NCI-H460 (cell line): ENCODE results near the gene UBE2E2. TPM values are rescaled to one million over a fixed set of nuclear protein-coding genes. Genes with fewer than 3 reads are reported as not detected.

Experiments used
- DNase-seq: peaks from one replicate; pipeline ENCODE4 v3.0.0-alpha.2; 2016; ENCODE audit warnings: low read depth; ENCODE audit errors: extremely low read depth
- total RNA-seq: library from RNA; depleted of rRNA; stranded (reverse); fragments of >200 nt; shearing (Covaris generic); gene quantifications from 2 replicates; pipeline ENCODE4 v1.2.3, GENCODE V29; 2014

The UBE2E2 gene
- total RNA-seq, 1 experiment from 2014 or later: 35.5 TPM

DNA sequence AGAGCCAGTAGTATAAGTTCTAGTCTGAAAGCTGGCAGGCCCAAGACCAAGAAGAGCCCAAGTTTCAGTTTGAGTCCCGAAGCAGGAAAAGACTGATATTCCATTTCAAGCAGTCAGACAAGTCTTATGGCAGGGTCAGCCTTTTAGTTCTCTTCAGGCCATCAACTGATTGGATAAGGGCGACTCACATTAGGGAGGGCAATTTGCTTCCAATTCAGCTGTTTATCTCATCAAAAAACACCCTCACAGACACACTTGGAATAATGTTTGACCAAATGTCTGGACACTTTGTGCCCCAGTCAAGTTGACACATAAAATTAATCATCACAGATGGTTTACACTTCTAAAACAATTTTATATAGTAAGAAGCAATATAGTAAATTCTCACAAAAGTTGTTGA lies 69.7 kb downstream of the UBE2E2 start:
- no peak for DNase-seq

DNA sequence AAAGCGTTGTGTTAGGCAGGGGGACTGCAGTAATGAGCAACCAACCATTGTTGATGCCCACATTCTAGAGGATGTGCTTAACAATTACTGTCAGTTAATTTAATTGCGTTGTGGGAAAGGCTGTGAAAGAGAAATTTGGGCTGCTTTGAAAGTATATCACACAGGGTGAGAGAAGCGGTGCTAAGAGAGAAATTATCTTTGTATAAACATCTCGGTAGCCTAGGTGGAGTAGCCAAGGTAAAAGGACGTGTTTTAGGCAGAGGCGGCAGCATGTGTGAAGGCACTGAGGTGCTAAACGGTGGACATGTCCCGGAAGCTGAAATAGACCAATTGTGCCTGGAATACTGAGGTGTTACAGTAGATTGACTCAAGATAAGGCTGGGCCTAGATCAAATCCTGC lies 71.9 kb downstream of the UBE2E2 start:
- no peak for DNase-seq

DNA sequence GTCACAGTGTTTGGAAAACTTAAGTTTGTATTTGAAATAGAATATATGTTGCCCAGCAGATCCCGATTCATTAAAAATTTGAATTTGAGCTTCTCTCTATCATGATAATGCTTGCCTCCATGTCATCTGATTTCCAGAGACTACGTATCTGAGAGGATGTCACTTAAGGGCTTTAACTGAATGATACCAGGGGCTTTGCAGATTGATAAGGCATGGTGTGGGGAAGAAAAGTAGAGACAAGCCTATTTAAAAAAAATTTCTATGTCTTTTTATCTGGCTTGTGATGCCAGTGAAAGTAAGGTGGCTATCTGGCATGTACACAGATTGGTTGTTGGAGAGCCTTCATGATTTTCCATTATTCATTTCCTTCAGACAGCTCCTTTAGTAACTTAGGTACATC lies 72.7 kb downstream of the UBE2E2 start:
- DNase-seq: no peak

DNA sequence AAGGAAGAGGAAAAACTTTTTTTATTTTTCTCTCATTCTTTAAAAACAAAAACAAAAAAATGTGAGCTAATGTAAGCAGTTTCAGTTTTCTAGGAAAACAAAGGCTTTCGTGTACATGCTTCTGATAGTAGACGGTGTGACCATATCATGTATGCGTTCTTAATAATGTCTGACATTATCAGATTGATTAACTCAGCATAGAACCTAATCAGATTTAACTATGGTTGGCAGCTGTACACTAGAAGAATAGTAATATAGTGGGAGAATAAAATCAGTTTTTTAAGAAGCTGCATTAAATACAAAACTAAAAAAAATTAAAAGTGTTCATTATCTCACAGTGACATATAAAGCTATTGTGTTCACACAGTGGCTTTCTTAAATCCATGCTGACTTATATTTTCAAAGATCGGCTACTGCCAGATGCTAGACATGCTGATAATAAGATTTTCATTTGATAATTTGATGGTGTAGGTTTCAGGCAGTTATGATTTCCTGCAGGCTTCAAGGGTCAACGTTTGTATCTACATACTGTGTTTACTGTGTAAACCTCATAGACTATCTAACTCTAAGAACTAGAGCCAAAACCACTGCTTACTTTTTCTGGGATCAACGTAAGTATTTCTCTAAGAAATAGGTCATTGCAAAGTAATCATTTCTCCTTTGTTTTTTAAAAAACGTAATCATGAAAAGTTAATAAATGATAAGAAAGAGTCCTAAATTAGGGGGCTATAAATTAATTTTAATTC lies 74.0 kb downstream of the UBE2E2 start:
- DNase-seq: no peak

DNA sequence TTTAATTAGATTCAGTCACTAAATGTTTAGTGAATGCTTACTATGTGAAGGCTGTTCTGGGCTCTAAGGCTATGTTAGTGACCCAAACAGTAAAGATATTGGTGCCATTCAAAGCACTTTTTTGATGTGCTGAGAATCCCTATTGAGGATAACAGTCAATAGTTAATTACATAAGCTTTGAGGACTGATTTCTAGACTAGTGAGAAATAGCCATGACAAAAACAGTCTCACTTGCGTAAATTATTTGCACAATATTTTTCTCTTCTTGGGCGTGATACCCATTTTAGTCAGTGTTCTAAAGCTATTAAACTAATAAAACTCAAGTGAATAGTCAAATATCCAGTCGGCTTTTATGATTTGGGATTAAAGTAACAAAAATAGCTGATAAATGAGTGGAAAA lies 74.6 kb downstream of the UBE2E2 start:
- DNase-seq: no peak

DNA sequence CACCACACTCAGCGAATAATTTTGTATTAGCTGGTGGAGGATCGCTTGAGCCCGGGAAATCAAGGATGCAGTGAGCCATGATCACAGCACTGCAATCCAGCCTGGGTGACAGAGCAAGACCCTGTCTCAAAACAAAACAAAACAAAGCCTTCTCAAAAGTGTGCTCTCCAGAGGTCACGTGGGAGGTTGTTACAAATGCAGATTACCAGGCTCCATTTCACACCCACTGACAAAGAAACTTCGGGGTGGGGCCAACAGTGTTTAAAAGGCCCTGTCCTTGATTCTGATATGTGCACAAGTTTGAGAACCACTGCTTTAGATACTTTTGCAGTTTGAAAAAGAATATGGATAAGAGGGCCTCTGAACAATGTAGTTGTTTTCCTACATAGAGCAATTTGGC lies 80.5 kb downstream of the UBE2E2 start:
- DNase-seq: no peak

DNA sequence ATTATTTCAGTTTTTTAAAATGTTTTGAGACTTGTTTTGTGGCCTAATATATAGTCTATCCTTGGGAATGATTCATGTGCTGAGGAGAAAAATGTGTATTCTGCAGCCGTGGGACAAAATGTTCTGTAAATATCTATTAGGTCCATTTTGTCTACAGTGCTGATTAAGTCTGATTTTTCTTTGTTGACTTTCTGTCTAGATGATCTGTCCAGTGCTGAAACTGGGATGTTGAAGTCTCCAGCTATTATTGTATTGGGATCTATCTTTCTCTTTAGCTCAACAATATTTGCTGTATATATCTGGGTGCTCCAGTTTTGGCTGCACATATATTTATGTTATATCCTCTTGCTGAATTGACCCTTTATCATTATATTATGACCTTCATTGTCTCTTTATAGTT lies 85.2 kb downstream of the UBE2E2 start:
- no peak for DNase-seq

DNA sequence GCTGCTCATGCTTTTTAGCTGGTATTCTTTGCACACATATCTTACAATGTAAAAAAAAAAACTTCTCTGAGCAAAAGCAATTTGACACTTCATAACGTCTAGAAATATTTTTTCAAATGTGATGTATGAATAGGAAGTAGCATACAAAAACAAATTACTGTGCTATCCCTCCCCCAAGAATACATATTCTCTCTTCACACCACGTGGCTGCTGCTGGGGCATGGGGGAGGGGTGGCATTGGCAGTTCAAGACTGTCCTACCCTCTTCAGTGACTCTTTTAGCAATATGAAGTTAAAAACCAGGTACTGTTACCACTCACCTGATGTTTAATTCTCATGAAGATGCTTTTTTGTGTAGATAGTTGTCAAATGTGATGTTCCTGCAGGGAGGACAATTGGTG lies 85.6 kb downstream of the UBE2E2 start:
- DNase-seq: no peak

DNA sequence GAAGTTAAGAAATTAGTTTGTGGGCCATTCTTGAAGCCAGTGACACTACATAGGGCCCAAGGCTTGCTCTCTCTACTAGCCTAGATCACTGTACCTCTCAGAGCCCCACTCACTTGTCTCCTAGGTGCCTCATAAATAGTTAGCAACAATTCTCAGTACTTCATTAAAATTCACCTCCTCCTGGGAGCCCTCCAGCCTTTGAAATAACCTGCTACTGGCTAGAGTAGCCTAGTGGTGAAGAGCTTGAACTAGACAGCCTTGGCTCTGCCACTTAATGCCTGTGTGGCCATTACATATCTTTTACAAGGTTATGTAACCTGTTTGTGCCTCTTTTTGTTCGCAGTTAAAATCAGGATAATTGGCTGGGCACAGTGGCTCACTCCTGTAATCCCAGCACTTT lies 89.3 kb downstream of the UBE2E2 start:
- no peak for DNase-seq

DNA sequence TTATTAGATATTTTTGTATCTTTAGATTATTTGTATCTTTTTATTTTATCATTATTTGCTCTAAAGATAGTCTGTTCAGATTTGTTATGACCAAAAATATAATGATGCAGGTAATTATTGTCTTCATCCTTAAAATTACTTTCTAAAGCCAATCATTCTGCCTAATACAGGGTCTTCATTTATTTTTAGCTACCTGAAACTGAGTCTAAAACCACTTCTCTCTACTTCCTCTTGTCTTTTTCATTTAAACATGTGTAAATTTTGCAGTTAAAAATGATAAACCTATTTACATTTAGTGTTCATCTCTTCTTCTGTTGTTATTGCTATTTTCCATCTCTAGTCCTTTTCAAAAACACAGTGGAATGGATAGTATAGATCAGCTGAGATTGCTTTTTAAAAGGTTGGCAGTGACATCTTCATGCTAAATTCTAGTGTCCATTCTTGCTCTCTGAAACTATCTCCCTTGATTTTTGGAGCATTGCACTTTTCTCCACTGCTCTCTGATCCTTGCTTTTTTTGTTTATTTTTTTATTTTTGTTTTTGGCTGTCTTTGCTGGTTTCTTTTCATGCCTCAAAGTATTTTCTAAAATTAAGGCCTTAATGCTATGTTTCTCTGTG lies 91.8 kb downstream of the UBE2E2 start:
- no peak for DNase-seq

DNA sequence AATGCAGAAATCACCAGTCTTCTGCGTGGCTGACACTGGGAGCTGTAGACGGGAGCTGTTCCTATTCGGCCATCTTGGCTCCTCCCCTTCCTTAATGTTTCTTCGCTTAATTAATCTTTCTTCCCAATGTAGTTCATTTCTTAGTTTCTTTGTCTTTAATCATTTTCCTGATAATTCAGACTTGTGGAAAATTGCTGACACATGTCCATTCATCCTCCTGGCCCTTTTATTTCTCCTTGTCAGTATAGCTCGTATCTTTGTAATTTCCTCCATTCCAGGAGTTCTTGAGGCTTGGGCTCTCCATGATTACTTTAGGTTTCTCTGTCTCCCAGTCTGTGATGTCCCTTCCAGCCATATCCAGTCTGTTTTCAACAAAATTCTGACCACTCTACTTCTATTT lies 98.7 kb downstream of the UBE2E2 start:
- no peak for DNase-seq

DNA sequence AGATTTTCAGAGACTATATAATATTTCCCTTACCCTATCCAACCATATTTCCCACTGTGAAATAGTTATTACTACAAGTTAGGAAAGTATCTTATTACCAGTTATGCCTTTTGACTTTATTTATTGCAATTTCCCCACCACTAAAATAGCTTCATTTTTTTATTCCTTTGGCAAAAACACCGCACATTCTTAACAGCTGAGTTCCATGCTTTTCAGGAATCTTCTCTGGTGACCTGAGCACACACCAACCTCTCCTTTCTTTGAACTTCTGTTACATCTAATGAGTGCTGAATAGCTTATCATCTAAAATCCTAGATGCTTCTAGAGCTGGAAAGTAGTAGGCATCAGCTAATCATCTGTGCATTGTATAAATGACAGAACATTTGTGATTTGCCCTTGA lies 99.1 kb downstream of the UBE2E2 start:
- no peak for DNase-seq

DNA sequence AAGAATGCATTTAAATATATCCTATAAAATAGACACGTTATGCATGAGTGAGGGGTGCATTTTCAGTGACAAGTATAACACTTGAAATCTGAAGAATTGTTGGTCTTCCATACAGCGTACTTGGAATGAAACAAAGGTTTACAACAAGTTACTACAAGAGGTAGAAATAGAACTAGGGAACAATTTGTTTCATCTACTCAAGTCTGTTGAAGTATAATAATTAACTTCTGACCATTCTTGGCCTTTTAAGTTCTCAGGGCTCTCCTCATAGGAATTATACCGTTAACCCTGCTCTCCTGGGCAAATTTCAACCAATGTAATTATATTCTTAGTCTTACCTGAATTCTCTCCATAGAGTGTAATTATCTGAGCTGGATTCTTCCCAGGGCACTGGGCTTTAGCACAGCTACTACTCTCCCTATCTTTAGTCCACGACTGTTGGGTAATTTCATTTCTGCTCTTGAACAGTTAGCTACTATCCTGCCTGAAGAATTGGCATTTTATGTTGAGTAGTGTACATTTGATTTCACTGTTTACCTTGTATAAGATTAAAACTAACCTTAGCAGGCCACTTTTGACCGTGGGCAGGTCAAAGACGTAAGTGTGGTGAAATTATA lies 100.6 kb downstream of the UBE2E2 start:
- no peak for DNase-seq

DNA sequence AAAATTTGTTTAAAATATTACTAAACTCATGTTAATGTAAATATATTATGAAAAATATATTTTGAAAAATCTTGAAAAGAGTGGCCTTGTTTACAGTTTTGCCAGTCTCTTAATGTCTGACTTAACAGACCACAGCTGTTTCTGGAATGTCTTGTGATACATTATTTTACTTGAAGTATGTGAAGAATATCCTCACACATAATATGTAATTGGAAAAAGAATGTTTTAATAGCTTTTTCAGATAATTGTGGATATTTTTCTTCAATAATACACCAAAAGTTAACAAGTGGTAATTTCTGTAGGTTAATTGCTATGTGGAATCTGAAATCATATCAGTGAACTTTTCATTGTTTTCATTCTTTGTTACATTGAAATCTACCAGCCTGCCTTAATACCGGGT lies 101.3 kb downstream of the UBE2E2 start:
- no peak for DNase-seq

DNA sequence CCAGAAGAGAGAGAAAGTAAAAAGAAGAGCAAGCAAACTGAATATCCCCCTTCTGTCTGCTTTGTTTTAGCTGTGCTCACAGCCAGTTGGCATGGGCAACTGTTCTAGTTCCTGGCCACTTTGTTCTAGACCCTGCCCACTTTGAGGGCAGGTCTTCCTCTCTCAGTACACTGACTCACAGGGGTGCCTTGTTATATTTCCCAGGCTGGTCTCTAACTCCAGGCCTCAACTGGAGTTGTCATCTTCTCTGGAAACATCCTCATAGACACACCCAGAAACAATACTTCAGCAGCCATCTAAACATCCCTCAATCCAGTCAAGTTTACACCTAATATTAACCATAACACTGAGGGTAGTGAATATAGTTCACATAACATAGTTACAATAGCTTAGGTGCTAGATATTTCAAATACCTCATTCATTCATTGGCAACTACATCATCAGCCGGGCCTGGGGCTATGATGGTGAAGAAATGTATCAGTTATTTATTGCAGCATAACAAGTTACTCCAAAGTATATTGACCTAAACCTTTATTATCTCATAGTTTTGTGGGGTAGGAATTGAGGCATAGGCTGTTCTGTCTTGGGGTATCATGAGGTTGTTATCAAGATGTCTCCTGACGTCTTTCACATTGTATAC lies 106.0 kb downstream of the UBE2E2 start:
- DNase-seq: no peak

DNA sequence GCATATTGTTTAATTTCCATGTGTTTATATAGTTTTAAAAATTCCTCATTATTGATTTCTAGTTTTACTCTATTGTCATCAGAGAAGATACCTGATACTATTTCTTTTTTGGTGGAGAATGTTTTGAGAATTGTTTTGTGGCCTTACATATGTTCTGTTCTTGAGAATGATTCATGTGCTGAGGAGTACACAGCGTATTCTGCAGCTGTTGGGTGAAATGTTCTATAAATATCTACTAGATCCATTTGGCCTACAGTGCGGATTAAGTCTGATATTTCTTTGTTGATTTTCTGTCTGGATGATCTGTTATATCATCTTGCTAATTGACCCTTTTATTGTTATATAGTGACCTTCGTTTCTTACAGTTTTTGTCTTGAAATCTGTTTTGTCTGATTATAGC lies 109.7 kb downstream of the UBE2E2 start:
- no peak for DNase-seq

DNA sequence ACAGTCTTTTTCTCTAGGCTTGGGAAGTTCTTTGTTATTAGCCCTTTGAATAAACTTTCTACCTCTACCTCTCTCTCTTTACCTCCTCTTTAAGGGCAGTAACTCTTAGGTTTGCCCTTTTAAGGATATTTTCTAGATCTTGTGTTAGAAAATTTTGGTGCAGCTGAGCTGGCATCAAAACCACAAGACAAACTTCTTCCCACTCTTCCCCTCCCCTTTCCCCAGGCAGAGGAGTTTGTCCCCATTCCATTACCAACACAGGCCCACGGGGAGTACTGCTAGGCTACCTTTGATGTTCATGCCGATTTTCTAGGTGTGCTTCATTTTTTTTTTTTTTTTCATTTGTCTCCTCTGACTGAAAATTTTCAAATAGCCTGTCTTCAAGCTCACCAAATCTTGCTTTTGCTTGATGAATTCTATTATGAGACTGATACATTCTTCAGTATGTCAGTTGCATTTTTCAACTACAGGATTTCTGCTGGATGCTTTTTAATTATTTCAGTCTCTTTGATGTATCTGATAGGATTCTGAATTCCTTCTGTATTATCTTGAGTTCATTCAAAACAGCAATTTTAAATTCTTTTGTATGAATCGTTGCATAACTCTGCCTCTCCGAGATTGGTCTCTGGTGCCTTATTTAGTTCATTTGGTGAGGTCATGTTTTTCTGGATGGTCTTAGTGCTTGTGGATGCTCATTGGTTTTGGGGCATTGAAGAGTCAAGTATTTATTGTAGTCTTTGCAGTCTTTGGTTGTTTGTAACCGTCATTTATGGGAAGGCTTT lies 112.0 kb downstream of the UBE2E2 start:
- no peak for DNase-seq

DNA sequence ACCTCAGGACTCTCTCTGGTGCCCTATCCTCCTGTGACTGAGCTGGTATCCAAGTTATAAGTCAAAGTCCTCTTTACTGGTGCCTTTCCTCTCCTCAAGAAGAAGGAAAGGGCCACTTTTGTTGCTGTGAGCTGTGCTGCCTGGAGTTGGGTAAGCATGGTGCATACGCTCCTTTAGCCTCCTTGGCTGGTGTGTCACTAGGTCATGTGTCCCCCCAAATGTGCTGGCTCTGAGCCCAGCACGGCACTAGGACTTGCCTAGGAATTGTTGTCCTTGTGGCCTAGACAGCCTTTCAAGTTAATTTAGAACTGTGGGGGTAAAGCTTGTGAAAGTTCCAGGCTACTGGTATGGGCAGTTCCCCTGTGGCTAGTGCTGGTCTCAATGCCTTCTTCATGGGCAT lies 113.8 kb downstream of the UBE2E2 start:
- DNase-seq: no peak

DNA sequence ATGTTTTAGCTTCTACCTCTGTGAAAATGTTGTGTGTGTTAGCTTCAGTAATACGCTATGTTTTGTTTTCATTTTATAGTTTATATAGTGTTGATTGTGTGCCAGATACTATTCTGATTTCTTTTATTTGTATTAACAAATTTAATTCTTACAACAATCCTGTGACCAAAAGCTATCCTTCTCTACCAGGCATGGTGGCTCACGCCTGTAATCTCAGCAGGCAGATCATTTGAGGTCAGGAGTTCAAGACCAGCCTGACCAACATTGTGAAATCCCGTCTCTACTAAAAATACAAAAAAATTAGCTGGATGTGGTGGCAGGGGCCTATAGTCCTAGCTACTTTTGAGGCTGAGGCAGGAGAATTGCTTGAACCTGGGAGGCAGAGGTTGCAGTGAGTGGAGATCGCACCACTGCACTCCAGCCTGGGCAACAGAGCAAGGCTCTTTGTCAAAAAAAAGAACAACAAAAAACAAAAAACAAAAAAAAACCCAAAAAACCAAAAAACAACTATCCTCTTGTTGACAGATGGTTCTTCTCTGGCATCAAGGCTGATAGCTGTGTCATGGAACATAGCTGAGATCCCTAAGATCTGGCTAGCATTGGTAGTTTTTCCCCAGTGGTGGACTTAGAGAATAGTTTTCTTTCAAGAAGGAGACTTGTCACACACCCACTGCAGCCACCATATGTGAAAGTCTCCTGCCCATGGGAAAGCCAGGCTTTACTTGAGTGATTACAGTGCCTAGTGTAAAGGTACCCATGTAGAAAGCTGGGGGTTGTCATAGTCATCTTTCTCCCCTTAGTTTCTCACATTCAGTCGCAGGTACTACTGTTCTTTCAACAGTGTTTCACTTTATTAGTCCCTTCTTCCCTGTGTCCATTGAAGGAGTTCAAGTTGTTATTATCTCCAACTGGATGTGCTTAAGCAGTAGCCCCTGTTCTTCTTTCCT lies 116.5 kb downstream of the UBE2E2 start:
- DNase-seq: no peak
